Activated T-helper 1 cell treated with anti-CD3 and anti-CD28 coated beads, Interleukin-12 subunit alpha, Interleukin-12 subunit beta, Interleukin-2, Interleukin-4 antibody, amounts not matched to agents 30 ng/mL and 10 ng/mL and 1 ng/mL, durations not matched to agents 14 hours and 24 hours and 36 hours (primary cell): ENCODE results near the gene SOX10. TPM values are rescaled to one million over a fixed set of nuclear protein-coding genes. Genes with fewer than 3 reads are reported as not detected.

Source experiments
- DNase-seq: peaks from one replicate; pipeline ENCODE4 v3.0.0; 2021; ENCODE audit warnings: low spot score
- H3K27ac Mint-ChIP-seq: one replicate; pipeline ENCODE4 v1.8.0; 2021; ENCODE audit warnings: mild to moderate bottlenecking, mixed read lengths
- H3K27me3 Mint-ChIP-seq: one replicate; pipeline ENCODE4 v1.8.0; 2022; ENCODE audit warnings: mild to moderate bottlenecking, moderate library complexity, mixed read lengths; ENCODE audit not compliant: insufficient read depth
- H3K36me3 Mint-ChIP-seq: one replicate; pipeline ENCODE4 v1.8.0; 2021; ENCODE audit warnings: low read depth, mixed read lengths
- H3K4me1 Mint-ChIP-seq: one replicate; pipeline ENCODE4 v1.8.0; 2021; ENCODE audit warnings: low read depth, mixed read lengths
- H3K4me3 Mint-ChIP-seq: one replicate; pipeline ENCODE4 v1.8.0; 2021; ENCODE audit warnings: mild to moderate bottlenecking, moderate library complexity, mixed read lengths
- H3K9me3 Mint-ChIP-seq: one replicate; pipeline ENCODE4 v1.8.0; 2021; ENCODE audit warnings: mixed read lengths
- intact Hi-C: fragments of 100-400 bp; cut with micrococcal nuclease; formaldehyde crosslinking; loops from one replicate; pipeline ENCODE4 v1.15.1; 2024
- total RNA-seq: library from RNA; stranded (reverse); gene quantifications from 2 replicates; pipeline ENCODE4 v1.2.3, GENCODE V29; 2022

SOX10 gene
- total RNA-seq, 1 donor from 2014 or later, result not detected

GRCh38 chr22:37924386-37925065, 59.8 kb downstream of the SOX10 start:
- Mint-ChIP-seq H3K27me3 (no peaks in the 10 kb centered on the region), H3K36me3 (peaks cover 14% of the 10 kb centered on the region), H3K4me1 (peaks cover 7% of the 10 kb centered on the region), H3K4me3 (no peak overlapping the region), H3K27ac (no peak overlapping the region), H3K9me3 (no peaks in the 10 kb centered on the region)
- intact Hi-C loops, result no loop called here
- DNase-seq, result no peak

GRCh38 chr22:37923927-37924326, 60.4 kb downstream of the SOX10 start:
- intact Hi-C loops, result no loop called here
- DNase-seq, result no peak
- Mint-ChIP-seq H3K4me3 (no peak overlapping the region), H3K27ac (no peak overlapping the region), H3K4me1 (peaks cover 7% of the 10 kb centered on the region), H3K27me3 (no peaks in the 10 kb centered on the region), H3K36me3 (peaks cover 11% of the 10 kb centered on the region), H3K9me3 (no peaks in the 10 kb centered on the region)

Other genes with a start within 250 kb of the SOX10 start
- 28.5 and 28.9 TPM in 2 replicates for gene GCAT, start 176.6 kb downstream of the SOX10 start, total RNA-seq
- gene GALR3, start 161.2 kb downstream of the SOX10 start, total RNA-seq, result 0.24 TPM in 1 of 2 replicates, not detected in the other
- 29.9 and 30.1 TPM in 2 replicates for gene ANKRD54, start 140.2 kb downstream of the SOX10 start, total RNA-seq
- 433 and 441 TPM in 2 replicates for gene EIF3L, start 135.1 kb downstream of the SOX10 start, total RNA-seq
- 27.3 and 31.1 TPM in 2 replicates for gene MICALL1, start 78.3 kb downstream of the SOX10 start, total RNA-seq
- gene C22orf23, start 31.0 kb downstream of the SOX10 start, total RNA-seq, result 0.61 TPM in 1 of 2 replicates, not detected in the other
- gene POLR2F, start 30.9 kb downstream of the SOX10 start, total RNA-seq, result 102 and 120 TPM in 2 replicates
- 12.0 and 14.8 TPM in 2 replicates for gene PICK1, start 72.8 kb upstream of the SOX10 start, total RNA-seq
- gene SLC16A8, start 99.6 kb upstream of the SOX10 start, total RNA-seq, result 0.34 TPM in 1 of 2 replicates, not detected in the other
- 0.29 and 0.32 TPM in 2 replicates for gene BAIAP2L2, start 126.1 kb upstream of the SOX10 start, total RNA-seq
- gene PLA2G6, start 197.3 kb upstream of the SOX10 start, total RNA-seq, result 34.8 and 34.9 TPM in 2 replicates
- 12.3 and 12.5 TPM in 2 replicates for gene MAFF, start 217.4 kb upstream of the SOX10 start, total RNA-seq